Measurements from ENCODE around the gene PDZD7.

DNA sequence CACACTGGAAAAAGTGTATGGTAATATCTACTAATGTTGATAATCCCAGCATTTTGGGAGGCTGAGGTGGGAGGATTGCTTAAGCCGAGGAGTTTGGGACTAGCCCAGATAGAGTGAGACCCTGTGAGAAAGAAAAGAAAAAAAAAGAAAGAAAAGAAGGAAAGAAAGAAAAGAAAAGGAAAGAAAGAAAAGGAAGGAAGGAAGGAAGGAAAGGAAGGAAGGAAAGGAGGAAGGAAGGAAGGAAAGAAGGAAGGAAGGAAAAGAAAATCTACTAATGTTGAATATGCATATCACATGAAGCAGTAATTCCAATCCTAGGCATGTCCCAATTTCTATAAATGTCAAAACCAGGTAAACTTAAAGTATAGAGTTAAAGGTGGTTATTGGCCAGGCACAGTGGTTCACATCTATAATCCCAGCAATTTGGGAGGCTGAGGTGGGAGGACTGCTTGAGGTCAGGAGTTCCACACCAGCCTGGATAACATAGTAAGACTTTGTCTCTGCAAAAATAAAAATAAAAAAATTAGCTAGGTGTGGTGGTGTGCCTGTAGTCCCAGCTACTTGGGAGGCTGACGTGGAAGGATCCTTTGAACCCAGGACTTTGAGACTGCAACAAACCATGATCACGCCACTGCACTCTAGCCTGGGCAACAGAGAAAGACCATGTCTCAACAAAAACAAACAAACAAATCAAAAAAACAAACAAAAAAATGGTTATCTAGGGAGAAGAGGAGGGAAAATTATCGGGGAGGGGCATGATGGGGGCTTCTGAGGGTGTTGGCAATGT is 25.6 kb upstream of the PDZD7 start:
- TF ChIP-seq, protein P1, sequence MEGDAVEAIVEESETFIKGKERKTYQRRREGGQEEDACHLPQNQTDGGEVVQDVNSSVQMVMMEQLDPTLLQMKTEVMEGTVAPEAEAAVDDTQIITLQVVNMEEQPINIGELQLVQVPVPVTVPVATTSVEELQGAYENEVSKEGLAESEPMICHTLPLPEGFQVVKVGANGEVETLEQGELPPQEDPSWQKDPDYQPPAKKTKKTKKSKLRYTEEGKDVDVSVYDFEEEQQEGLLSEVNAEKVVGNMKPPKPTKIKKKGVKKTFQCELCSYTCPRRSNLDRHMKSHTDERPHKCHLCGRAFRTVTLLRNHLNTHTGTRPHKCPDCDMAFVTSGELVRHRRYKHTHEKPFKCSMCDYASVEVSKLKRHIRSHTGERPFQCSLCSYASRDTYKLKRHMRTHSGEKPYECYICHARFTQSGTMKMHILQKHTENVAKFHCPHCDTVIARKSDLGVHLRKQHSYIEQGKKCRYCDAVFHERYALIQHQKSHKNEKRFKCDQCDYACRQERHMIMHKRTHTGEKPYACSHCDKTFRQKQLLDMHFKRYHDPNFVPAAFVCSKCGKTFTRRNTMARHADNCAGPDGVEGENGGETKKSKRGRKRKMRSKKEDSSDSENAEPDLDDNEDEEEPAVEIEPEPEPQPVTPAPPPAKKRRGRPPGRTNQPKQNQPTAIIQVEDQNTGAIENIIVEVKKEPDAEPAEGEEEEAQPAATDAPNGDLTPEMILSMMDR (IDR thresholded peaks at IDR 0.05; ENCODE audit: low read depth, low read length, poor library complexity, severe bottlenecking) = no peak
- no peak for TF ChIP-seq EZH2phosphoT487 (IDR thresholded peaks at IDR 0.05; ENCODE audit: borderline replicate concordance, low read length)
